ENCODE data around the gene LINC00237. TPM values are rescaled to one million over a fixed set of nuclear protein-coding genes. Genes with fewer than 3 reads are reported as not detected.

The LINC00237 gene
- total RNA-seq, 1 donor = not detected

DNA sequence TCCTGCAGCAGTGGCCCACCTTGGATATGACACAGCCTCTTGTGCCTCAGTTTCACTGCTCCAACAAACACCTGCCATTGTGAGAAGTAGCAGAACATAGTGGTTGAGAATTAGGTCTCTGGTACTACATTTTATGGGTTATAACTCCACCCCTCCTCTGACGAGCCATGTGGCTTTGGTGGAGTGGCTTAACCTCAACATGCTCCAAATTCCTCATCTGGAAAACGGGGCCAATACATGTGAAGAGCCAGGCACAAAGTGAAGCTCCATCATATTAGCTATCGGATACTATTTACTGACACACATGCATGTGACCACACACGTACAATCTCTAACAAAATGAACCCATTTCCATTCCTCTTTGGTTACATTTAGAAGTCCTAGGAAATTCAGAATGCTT, 11.4 kb upstream of the LINC00237 start:
- no peak for DNase-seq (ENCODE audit: low read depth)

DNA sequence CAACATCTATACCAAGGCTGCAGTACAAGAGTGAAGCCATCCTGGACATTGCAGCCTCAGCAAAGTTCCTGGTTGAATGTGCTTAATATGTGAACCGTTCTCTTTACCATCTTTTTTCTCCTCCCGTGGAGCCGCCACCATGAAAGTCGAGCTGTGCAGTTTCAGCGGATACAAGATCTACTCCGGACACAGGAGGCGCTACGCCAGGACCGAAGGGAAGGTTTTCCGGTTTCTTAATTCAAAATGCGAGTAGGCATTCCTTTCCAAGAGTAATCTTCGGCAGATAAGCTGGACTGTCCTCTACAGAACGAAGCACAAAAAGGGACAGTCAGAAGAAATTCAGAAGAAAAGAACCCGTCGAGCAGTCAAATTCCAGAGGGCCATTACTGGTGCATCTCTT, 8.4 kb upstream of the LINC00237 start:
- TF ChIP-seq, protein P1, sequence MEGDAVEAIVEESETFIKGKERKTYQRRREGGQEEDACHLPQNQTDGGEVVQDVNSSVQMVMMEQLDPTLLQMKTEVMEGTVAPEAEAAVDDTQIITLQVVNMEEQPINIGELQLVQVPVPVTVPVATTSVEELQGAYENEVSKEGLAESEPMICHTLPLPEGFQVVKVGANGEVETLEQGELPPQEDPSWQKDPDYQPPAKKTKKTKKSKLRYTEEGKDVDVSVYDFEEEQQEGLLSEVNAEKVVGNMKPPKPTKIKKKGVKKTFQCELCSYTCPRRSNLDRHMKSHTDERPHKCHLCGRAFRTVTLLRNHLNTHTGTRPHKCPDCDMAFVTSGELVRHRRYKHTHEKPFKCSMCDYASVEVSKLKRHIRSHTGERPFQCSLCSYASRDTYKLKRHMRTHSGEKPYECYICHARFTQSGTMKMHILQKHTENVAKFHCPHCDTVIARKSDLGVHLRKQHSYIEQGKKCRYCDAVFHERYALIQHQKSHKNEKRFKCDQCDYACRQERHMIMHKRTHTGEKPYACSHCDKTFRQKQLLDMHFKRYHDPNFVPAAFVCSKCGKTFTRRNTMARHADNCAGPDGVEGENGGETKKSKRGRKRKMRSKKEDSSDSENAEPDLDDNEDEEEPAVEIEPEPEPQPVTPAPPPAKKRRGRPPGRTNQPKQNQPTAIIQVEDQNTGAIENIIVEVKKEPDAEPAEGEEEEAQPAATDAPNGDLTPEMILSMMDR (IDR thresholded peaks at IDR 0.05; ENCODE audit: insufficient read depth, low read length) = no peak
- H3K4me3 ChIP-seq (ENCODE audit: low read depth, low read length) = no peak overlapping the region
- DNase-seq (ENCODE audit: low read depth) = no peak

More for the DNA sequence above, 11.4 kb upstream of the LINC00237 start:
- TF ChIP-seq, protein P1 (IDR thresholded peaks at IDR 0.05; ENCODE audit: insufficient read depth, low read length) = no peak
- H3K4me3 ChIP-seq (ENCODE audit: low read depth, low read length) = no peak overlapping the region

DNA sequence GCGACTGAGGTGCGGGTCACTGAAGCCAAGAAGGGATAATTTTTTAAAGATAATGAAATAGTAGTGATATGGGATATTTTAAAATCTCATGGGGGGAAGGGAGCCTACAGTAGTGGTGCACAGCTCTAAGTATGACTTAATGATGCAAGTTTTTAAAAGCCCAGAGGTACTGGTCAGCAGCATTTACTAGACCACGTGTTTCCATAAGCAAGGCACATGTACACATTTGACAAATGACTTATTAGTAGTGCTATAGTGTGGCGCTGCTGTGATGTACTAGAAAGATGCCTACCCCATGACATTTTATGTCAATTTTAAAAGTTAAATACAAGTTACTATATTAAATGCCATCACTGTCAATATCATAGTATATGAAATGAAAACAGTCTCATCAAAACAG, 7.5 kb upstream of the LINC00237 start:
- no peak overlapping the region for H3K4me3 ChIP-seq (ENCODE audit: low read depth, low read length)
- TF ChIP-seq, protein P1 (IDR thresholded peaks at IDR 0.05; ENCODE audit: insufficient read depth, low read length) = no peak
- no peak for DNase-seq (ENCODE audit: low read depth)

DNA sequence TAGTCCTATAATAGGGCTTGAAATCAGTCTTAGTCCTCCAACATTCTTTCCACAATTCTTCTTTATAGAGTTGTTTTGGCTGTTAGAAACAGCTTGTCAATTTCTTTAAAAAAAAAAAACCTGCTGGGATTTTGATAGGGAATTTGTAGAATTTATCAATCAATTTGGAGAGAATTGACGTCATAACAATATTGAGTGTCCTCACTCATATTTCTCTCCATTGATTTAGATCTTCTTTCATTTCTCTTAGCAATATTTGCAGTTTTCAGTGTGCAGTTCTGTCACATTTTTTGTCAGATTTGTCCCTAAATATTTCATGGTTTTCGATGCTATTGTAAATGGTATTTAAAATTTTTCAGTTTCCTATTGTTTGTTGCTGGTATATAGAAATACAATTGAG, 5.3 kb upstream of the LINC00237 start:
- TF ChIP-seq, protein P1 (IDR thresholded peaks at IDR 0.05; ENCODE audit: insufficient read depth, low read length) = no peak
- DNase-seq (ENCODE audit: low read depth) = no peak
- no peak overlapping the region for H3K4me3 ChIP-seq (ENCODE audit: low read depth, low read length)

DNA sequence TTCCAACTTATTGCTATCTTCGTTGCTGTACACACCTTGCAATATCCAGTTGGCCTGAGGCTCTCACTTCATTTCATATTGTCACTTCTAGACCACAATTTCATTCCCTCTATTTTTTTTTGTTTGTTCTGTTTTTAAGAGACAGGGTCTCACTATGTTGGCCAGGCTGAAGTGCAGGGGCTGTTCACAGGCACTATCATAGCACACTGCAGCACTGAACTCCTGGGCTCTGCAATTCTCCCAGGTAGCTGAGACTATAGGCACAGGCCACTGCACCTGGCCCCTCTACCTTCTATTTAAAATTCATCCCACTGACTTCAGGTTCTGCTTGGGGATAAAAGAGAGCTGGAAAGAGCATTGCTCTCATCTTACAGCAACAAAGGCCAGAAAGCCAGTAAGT, 4.7 kb upstream of the LINC00237 start:
- DNase-seq (ENCODE audit: low read depth) = no peak
- H3K4me3 ChIP-seq (ENCODE audit: low read depth, low read length) = no peak overlapping the region
- TF ChIP-seq, protein P1 (IDR thresholded peaks at IDR 0.05; ENCODE audit: insufficient read depth, low read length) = no peak

DNA sequence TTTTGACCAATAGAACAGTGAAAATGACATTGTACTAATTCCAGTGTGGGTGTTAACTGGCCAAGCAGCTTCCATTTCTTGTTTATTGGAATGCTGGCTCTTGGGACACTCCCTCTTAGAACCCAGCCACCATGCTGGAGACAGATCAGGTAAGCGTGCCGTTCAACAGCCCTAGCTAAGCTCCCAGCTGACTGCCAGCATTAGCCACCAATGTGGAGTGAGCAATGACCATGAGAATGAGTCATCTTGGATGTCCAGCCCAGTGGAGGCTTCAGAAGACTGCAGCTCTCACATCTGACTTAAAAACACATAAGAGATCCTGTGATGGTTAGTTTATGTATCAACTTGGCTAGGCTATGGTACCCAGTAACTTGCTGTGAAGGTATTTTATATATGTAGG, 3.0 kb upstream of the LINC00237 start:
- TF ChIP-seq, protein P1 (IDR thresholded peaks at IDR 0.05; ENCODE audit: insufficient read depth, low read length) = no peak
- no peak for DNase-seq (ENCODE audit: low read depth)

DNA sequence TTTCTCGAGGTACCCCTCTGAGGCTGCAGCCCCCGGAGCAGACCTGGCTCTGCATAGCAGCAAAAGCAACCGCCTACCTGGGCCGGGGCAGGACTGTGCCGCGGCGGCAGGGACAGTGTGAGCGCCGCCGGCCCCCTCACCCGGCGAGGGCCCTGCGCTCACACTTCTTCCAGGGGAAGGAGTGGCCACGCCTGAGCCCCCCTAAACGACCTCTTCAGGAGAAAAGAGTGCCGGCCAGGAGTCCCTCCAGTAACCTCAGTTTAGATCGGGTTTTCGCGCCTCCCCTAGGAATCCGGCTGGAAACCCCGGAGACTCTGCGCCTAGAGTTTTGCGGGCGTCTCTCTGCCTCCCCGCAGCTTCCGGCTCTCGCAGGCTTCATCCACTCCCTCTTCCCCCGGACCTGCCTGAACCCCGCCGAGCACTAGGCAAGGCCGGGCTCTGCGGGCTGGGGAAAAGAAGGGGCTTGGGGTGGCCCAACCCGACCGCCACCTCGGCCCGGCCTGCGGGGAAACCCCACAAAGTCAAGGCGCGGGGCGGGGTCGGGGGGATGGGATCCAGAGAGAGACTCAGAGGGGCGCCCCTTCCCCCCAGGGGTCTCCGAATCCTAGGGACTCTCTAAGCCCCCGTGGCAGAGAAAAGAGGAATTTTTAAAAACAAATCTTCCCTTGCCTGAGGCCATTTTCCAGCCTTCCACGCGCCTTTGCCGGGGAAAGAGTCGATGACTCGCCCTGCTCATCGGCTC, 558 bp downstream of the LINC00237 start:
- TF ChIP-seq, protein P1 (IDR thresholded peaks at IDR 0.05; ENCODE audit: insufficient read depth, low read length) = no peak
- no peak for DNase-seq (ENCODE audit: low read depth)
- H3K4me3 ChIP-seq (ENCODE audit: low read depth, low read length) = no peak overlapping the region

More for the DNA sequence above, 3.0 kb upstream of the LINC00237 start:
- no peak overlapping the region for H3K4me3 ChIP-seq (ENCODE audit: low read depth, low read length)

Data from fibroblast of the aortic adventitia (primary cell).